Testis (tissue), 2 donors: ENCODE data around the gene NABP1.

Source experiments
- CTCF ChIP-seq, 3 experiments: fragments of 450-650 bp in 2 of 3; fragments of 200-600 bp in 1 of 3; sonication (generic) in 1 of 3; IDR thresholded peaks; one replicate each; pipeline ENCODE4 v1.5.1; 2016 to 2019; ENCODE audit warnings: antibody characterized with exemption in 3 of 3, mild to moderate bottlenecking in 2 of 3, moderate library complexity in 1 of 3
- POLR2A ChIP-seq: fragments of 450-650 bp; IDR thresholded peaks from one replicate; pipeline ENCODE4 v1.6.1; 2017; ENCODE audit warnings: antibody characterized with exemption, mild to moderate bottlenecking, moderate library complexity

- TF ChIP-seq POLR2A (no peak), CTCF (IDR thresholded peaks at IDR 0.05) (no peak)
Measured at GRCh38 chr2:191638079-191638801, 39.7 kb upstream of the NABP1 start.
